PFSK-1 (cell line): ENCODE measurements around the gene LRP4. TPM values are rescaled to one million over a fixed set of nuclear protein-coding genes. Genes with fewer than 3 reads are reported as not detected.

Experiments used
- FOXP2 ChIP-seq: optimal IDR thresholded peaks from 2 replicates; pipeline ENCODE3; 2011; ENCODE audit warnings: borderline replicate concordance, control low read depth, inconsistent platforms; ENCODE audit not compliant: insufficient read depth; ENCODE audit errors: extremely low read length, extremely low read depth
- POLR2AphosphoS5 ChIP-seq: IDR thresholded peaks from 2 replicates; pipeline ENCODE4 v1.6.1; 2012; ENCODE audit warnings: low read depth, mild to moderate bottlenecking, control low read depth, low read length, moderate library complexity
- SIN3A ChIP-seq: IDR thresholded peaks from 2 replicates; pipeline ENCODE4 v1.6.1; 2012; ENCODE audit warnings: mild to moderate bottlenecking, low read length, moderate library complexity, borderline replicate concordance; ENCODE audit not compliant: insufficient read depth
- TAF1 ChIP-seq: IDR thresholded peaks from 2 replicates; pipeline ENCODE4 v1.6.1; 2012; ENCODE audit warnings: low read length, control low read depth, borderline replicate concordance; ENCODE audit not compliant: insufficient read depth
- polyA plus RNA-seq: library from polyadenylated mRNA; unstranded; fragments of >200 nt; gene quantifications from one replicate; pipeline ENCODE4 v1.2.1, GENCODE V29; 2012; ENCODE audit warnings: low read depth, missing spikeins; ENCODE audit not compliant: insufficient read length
- TF ChIP-seq, protein P1 (sequence below), 2 experiments: IDR thresholded peaks; 2 replicates each; pipeline versions ENCODE4 v1.6.1 to v1.8.0; 2011 to 2012; ENCODE audit warnings: low read depth in 2 of 2, low read length in 2 of 2, control low read depth in 1 of 2, inconsistent platforms in 1 of 2, mild to moderate bottlenecking in 1 of 2, moderate library complexity in 1 of 2; ENCODE audit not compliant: insufficient read depth in 1 of 2

The LRP4 gene, protein sequence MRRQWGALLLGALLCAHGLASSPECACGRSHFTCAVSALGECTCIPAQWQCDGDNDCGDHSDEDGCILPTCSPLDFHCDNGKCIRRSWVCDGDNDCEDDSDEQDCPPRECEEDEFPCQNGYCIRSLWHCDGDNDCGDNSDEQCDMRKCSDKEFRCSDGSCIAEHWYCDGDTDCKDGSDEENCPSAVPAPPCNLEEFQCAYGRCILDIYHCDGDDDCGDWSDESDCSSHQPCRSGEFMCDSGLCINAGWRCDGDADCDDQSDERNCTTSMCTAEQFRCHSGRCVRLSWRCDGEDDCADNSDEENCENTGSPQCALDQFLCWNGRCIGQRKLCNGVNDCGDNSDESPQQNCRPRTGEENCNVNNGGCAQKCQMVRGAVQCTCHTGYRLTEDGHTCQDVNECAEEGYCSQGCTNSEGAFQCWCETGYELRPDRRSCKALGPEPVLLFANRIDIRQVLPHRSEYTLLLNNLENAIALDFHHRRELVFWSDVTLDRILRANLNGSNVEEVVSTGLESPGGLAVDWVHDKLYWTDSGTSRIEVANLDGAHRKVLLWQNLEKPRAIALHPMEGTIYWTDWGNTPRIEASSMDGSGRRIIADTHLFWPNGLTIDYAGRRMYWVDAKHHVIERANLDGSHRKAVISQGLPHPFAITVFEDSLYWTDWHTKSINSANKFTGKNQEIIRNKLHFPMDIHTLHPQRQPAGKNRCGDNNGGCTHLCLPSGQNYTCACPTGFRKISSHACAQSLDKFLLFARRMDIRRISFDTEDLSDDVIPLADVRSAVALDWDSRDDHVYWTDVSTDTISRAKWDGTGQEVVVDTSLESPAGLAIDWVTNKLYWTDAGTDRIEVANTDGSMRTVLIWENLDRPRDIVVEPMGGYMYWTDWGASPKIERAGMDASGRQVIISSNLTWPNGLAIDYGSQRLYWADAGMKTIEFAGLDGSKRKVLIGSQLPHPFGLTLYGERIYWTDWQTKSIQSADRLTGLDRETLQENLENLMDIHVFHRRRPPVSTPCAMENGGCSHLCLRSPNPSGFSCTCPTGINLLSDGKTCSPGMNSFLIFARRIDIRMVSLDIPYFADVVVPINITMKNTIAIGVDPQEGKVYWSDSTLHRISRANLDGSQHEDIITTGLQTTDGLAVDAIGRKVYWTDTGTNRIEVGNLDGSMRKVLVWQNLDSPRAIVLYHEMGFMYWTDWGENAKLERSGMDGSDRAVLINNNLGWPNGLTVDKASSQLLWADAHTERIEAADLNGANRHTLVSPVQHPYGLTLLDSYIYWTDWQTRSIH (N-terminal part only)
- 37.8 TPM for polyA plus RNA-seq

DNA sequence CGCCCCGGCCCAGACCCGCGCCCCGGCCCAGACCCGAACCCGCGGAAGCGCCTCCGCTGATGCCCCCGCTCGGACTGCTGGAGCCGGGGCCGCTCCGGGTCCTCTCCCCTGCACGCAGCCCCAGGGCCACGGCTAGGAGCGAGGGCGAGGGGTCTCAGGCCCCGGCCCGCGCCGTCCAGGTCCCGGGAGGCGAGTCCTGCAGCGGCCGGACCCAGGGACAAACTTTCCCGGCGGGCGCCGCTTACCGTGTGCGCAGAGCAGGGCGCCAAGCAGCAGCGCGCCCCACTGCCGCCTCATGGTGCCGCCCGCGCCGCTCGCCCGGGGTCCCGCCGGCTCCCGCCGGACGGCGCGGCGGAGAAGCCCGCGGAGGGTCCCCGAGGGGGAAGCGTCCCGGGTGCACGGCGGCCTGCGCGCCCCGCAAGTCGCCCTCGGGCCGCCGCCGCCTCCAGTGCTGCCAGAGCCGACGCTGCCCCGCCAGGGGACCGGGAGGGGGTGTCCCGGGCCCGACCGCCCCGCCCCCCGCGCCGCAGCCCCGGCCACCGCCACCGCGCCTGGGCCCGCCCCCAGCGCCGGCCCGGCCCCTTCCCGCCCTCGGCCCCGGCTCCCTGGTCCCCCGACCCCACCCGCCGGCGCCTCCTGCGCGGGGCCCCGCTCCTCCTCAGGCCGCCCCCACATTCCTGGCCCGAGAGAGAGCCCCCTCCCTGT lies at the start of gene LRP4:
Gene LRP4, minus strand, starts transcription at position 468 of the 705 bp plus-strand sequence. Its CDS starts 171 bp downstream, at position 297.
- TF ChIP-seq, protein P1, sequence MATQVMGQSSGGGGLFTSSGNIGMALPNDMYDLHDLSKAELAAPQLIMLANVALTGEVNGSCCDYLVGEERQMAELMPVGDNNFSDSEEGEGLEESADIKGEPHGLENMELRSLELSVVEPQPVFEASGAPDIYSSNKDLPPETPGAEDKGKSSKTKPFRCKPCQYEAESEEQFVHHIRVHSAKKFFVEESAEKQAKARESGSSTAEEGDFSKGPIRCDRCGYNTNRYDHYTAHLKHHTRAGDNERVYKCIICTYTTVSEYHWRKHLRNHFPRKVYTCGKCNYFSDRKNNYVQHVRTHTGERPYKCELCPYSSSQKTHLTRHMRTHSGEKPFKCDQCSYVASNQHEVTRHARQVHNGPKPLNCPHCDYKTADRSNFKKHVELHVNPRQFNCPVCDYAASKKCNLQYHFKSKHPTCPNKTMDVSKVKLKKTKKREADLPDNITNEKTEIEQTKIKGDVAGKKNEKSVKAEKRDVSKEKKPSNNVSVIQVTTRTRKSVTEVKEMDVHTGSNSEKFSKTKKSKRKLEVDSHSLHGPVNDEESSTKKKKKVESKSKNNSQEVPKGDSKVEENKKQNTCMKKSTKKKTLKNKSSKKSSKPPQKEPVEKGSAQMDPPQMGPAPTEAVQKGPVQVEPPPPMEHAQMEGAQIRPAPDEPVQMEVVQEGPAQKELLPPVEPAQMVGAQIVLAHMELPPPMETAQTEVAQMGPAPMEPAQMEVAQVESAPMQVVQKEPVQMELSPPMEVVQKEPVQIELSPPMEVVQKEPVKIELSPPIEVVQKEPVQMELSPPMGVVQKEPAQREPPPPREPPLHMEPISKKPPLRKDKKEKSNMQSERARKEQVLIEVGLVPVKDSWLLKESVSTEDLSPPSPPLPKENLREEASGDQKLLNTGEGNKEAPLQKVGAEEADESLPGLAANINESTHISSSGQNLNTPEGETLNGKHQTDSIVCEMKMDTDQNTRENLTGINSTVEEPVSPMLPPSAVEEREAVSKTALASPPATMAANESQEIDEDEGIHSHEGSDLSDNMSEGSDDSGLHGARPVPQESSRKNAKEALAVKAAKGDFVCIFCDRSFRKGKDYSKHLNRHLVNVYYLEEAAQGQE (IDR thresholded peaks at IDR 0.05; ENCODE audit: insufficient read depth in 1 of 2, low read depth in 2 of 2, low read length in 2 of 2): no peak
- TF ChIP-seq SIN3A (no peak), TAF1 (no peak), POLR2AphosphoS5 (no peak), FOXP2 (no peak)

GRCh38 chr11:46967962-46968361 lies 49.6 kb upstream of the LRP4 start:
- no peak for TF ChIP-seq SIN3A
- no peak for TF ChIP-seq TAF1
- TF ChIP-seq POLR2AphosphoS5: no peak
- TF ChIP-seq, protein P1 (IDR thresholded peaks at IDR 0.05; ENCODE audit: insufficient read depth in 1 of 2, low read depth in 2 of 2, low read length in 2 of 2): no peak
- no peak for TF ChIP-seq FOXP2

DNA sequence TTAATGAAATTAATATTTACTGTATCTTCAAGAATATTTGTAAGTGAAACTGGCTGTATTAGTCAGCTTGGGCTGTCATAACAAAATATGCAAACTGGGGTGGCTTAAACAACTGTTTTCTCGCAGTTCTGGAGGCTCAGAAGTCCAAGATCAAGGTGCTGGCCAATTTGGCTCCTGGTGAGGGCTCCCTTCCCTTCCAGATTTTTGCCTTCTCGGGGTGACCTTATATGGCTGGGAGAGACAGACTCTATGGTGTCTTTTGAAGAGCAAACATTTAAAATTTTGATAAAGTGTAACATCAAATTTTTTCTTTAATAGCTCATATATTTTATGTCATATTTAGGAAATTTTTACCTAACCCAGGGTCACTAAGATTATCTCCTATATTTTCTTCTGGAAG lies 48.4 kb upstream of the LRP4 start:
- TF ChIP-seq SIN3A: no peak
- TF ChIP-seq POLR2AphosphoS5: no peak
- TF ChIP-seq FOXP2: no peak
- TF ChIP-seq, protein P1 (IDR thresholded peaks at IDR 0.05; ENCODE audit: insufficient read depth in 1 of 2, low read depth in 2 of 2, low read length in 2 of 2): no peak
- TF ChIP-seq TAF1: no peak

- TF ChIP-seq FOXP2: no peak
- TF ChIP-seq SIN3A: no peak
- TF ChIP-seq, protein P1 (IDR thresholded peaks at IDR 0.05; ENCODE audit: insufficient read depth in 1 of 2, low read depth in 2 of 2, low read length in 2 of 2): no peak
- no peak for TF ChIP-seq POLR2AphosphoS5
- TF ChIP-seq TAF1: no peak
These were observed 45.5 kb upstream of the LRP4 start for GRCh38 chr11:46963844-46964243.
